Stomach (tissue), 9 donors: ENCODE measurements around the gene MMUT. TPM values are rescaled to one million over a fixed set of nuclear protein-coding genes. Genes with fewer than 3 reads are reported as not detected.
A peak's percentile ranks its signal among the peaks of the same experiment; 100 is the strongest.
"Not testable (repeated sequence)": the region's sequence is repeated elsewhere in the genome, so short reads cannot be mapped to it uniquely, and the experiment has no call there.

Source experiments
- DNase-seq, 2 donors: peaks; one replicate each; pipeline versions ENCODE4 v3.0.0 to v3.0.0-alpha.2; 2013 to 2019
- H3K27ac ChIP-seq, 5 donors: fragments of 200-600 bp in 4 of 5; sonication (generic) in 4 of 5; one replicate each; pipeline ENCODE4 v1.5.1; 2013 to 2019; ENCODE audit warnings: mild to moderate bottlenecking in 1 of 5, moderate library complexity in 1 of 5
- H3K27me3 ChIP-seq, 3 donors: fragments of 200-600 bp; sonication (generic); one replicate each; pipeline ENCODE4 v1.5.1; 2017 to 2019; ENCODE audit warnings: mixed run types in 1 of 3
- H3K36me3 ChIP-seq, 4 donors: fragments of 200-600 bp; sonication (generic); 1 replicate in 3 of 4; 2 replicates in 1 of 4; pipeline ENCODE4 v1.5.1; 2016 to 2019
- H3K4me1 ChIP-seq, 4 donors: fragments of 200-600 bp; sonication (generic); one replicate each; pipeline ENCODE4 v1.5.1; 2016 to 2019
- H3K4me3 ChIP-seq, 4 donors: fragments of 200-600 bp; sonication (generic) in 3 of 4; one replicate each; pipeline ENCODE4 v1.5.1; 2016 to 2019; ENCODE audit warnings: mild to moderate bottlenecking in 1 of 4
- H3K9me3 ChIP-seq, 4 donors: fragments of 200-600 bp; sonication (generic); one replicate each; pipeline ENCODE4 v1.5.1; 2016 to 2019
- CTCF ChIP-seq, 7 experiments: fragments of 450-650 bp in 4 of 7; fragments of 200-600 bp in 3 of 7; sonication (generic) in 3 of 7; IDR thresholded peaks; one replicate each; pipeline ENCODE4 v1.5.1; 2016 to 2019; ENCODE audit warnings: antibody characterized with exemption in 7 of 7, control low read depth in 2 of 7, mild to moderate bottlenecking in 1 of 7
- EP300 ChIP-seq: sonication (generic); formaldehyde crosslinking; IDR thresholded peaks from one replicate; pipeline ENCODE4 v1.6.1; 2017; ENCODE audit warnings: antibody characterized with exemption
- POLR2A ChIP-seq, 4 donors: fragments of 450-650 bp; IDR thresholded peaks; one replicate each; pipeline ENCODE4 v1.6.1; 2016; ENCODE audit warnings: antibody characterized with exemption in 4 of 4, control low read depth in 2 of 4, mild to moderate bottlenecking in 1 of 4, moderate library complexity in 1 of 4
- POLR2AphosphoS5 ChIP-seq, 3 donors: sonication (generic); formaldehyde crosslinking; IDR thresholded peaks; one replicate each; pipeline ENCODE4 v1.6.1; 2016; ENCODE audit warnings: antibody characterized with exemption in 3 of 3
- WGBS, 5 donors: extraction: QIAGEN DNeasy Blood & Tissue Kit in 3 of 5; methylation state at CpG; one replicate each; pipeline versions ENCODE4 v1.1.5 to v1.1.7; 2013 to 2018; 5-methylcytosine and 5-hydroxymethylcytosine counted together
- intact Hi-C: fragments of 100-400 bp; cut with DNase I; formaldehyde crosslinking; loops from one replicate; pipeline ENCODE4 v1.15.1; 2023; ENCODE audit warnings: low total_unique reads
- polyA plus RNA-seq, 3 donors: library from polyadenylated mRNA; stranded (reverse); fragments of 200-250 nt; gene quantifications; one replicate each; pipeline ENCODE4 v1.2.3, GENCODE V29; 2013
- total RNA-seq, 5 donors: library from RNA; depleted of rRNA; stranded (reverse); fragments of >200 nt; gene quantifications; one replicate each; pipeline versions ENCODE4 v1.1.0 to v1.2.3, GENCODE V29; 2014 to 2016
- donor health status: healthy with polysubstance abuse.
- donor health status: Bipolar disorder and iron deficiency.
- donor health status: healthy.

The MMUT gene
- total and polyA plus RNA-seq, 8 donors: 9.2 to 29.2 (median 17.3) TPM

- no peak overlapping the region for H3K4me3 ChIP-seq
- H3K4me1 ChIP-seq: no peaks in the 10 kb centered on the region
- intact Hi-C loops: no loop called here
- TF ChIP-seq POLR2A (IDR thresholded peaks at IDR 0.05) (no peak), EP300 (no peak), POLR2AphosphoS5 (IDR thresholded peaks at IDR 0.05) (no peak), CTCF (IDR thresholded peaks at IDR 0.05) (no peak)
- WGBS, 5 donors: 65 to 82% (median 73%) methylated on average over 3 of the region's 3 CpGs
- H3K36me3 ChIP-seq: peaks cover 0 to 28% (median 14%) of the 10 kb centered on the region in 4 donors
- no peak overlapping the region for H3K27ac ChIP-seq
- H3K27me3 ChIP-seq: no peaks in the 10 kb centered on the region
- no peaks in the 10 kb centered on the region for H3K9me3 ChIP-seq
- DNase-seq: peak in 1 of 2 donors; percentile 4
These were observed 16.4 kb upstream of the MMUT start for GRCh38 chr6:49479308-49479970.

- H3K27ac ChIP-seq, H3K9me3 ChIP-seq, H3K27me3 ChIP-seq, H3K4me1 ChIP-seq, DNase-seq, H3K4me3 ChIP-seq, intact Hi-C loops: not testable (repeated sequence)
- peaks cover 0 to 33% (median 27%) of the 10 kb centered on the region in 4 donors for H3K36me3 ChIP-seq
- 80 to 95% (median 81%) methylated on average over 2 of the region's 2 CpGs for WGBS, 5 donors
These were observed 13.5 kb upstream of the MMUT start for GRCh38 chr6:49476564-49476963.

GRCh38 chr6:49468042-49468441, 5.0 kb upstream of the MMUT start:
- H3K27ac ChIP-seq: no peak overlapping the region
- H3K27me3 ChIP-seq: no peaks in the 10 kb centered on the region
- DNase-seq: no peak
- TF ChIP-seq CTCF (IDR thresholded peaks at IDR 0.05): no peak
- no peak for TF ChIP-seq POLR2A (IDR thresholded peaks at IDR 0.05)
- no peak for TF ChIP-seq EP300
- no peak for TF ChIP-seq POLR2AphosphoS5 (IDR thresholded peaks at IDR 0.05)
- H3K4me3 ChIP-seq: no peak overlapping the region
- intact Hi-C loops: no loop called here
- peaks cover 0 to 21% (median 12%) of the 10 kb centered on the region in 4 donors for H3K4me1 ChIP-seq
- H3K36me3 ChIP-seq: peaks cover 0 to 19% (median 8%) of the 10 kb centered on the region in 4 donors
- WGBS, 5 donors: 90 to 97% (median 96%) methylated on average over 9 of the region's 9 CpGs
- H3K9me3 ChIP-seq: no peaks in the 10 kb centered on the region

GRCh38 chr6:49464691-49465090, 1.6 kb upstream of the MMUT start:
- WGBS, 5 donors: 93 to 98% (median 96%) methylated on average over 2 of the region's 2 CpGs
- Histone ChIP-seq H3K36me3 (no peaks in the 10 kb centered on the region), H3K9me3 (no peaks in the 10 kb centered on the region), H3K4me3 (no peak overlapping the region), H3K4me1 (peaks cover 12 to 49% (median 30%) of the 10 kb centered on the region in 4 donors), H3K27ac (no peak overlapping the region), H3K27me3 (no peaks in the 10 kb centered on the region)
- TF ChIP-seq CTCF (IDR thresholded peaks at IDR 0.05) (no peak), EP300 (no peak)
- no peak for DNase-seq
- intact Hi-C loops: no loop called here

GRCh38 chr6:49463612-49463967, 537 bp upstream of the MMUT start:
- Histone ChIP-seq H3K9me3 (no peaks in the 10 kb centered on the region), H3K4me3 (peak overlapping the region; percentile 71 to 83 (median 78)), H3K27me3 (no peaks in the 10 kb centered on the region), H3K36me3 (peaks cover 0 to 7% (median 5%) of the 10 kb centered on the region in 4 donors), H3K4me1 (peaks cover 12 to 57% (median 34%) of the 10 kb centered on the region in 4 donors), H3K27ac (peak overlapping the region in 4 of 5 donors; percentile 84 to 96 (median 86))
- WGBS, 5 donors: 0 to 3% (median 0%) methylated on average over 4 of the region's 4 CpGs
- no peak for DNase-seq
- TF ChIP-seq EP300: no peak
- TF ChIP-seq POLR2A (IDR thresholded peaks at IDR 0.05): no peak
- TF ChIP-seq POLR2AphosphoS5 (IDR thresholded peaks at IDR 0.05): no peak
- intact Hi-C loops: no loop called here
